HepG2 (cell line): Measurements from ENCODE around the gene GOLGB1.

Experiments
- BHLHE40 ChIP-seq: IDR thresholded peaks from 2 replicates; pipeline ENCODE4 v1.6.1; 2011; ENCODE audit warnings: low read length, improper control_type of control experiment
- CEBPG ChIP-seq: IDR thresholded peaks from 2 replicates; pipeline ENCODE4 v1.6.1; 2016
- DNMT1 ChIP-seq: sonication (generic); formaldehyde crosslinking; IDR thresholded peaks from 2 replicates; pipeline ENCODE4 v1.5.1; 2020; ENCODE audit warnings: mild to moderate bottlenecking, missing genetic modification reagents
- DPF2 ChIP-seq: sonication (generic); formaldehyde crosslinking; IDR thresholded peaks from 2 replicates; pipeline ENCODE4 v1.4.0; 2020; ENCODE audit warnings: mild to moderate bottlenecking, low read depth, missing genetic modification reagents, borderline replicate concordance
- EHMT2 ChIP-seq: fragments of 200-600 bp; sonication (generic); IDR thresholded peaks from 2 replicates; pipeline ENCODE4 v1.7.0; 2017; ENCODE audit warnings: antibody characterized with exemption, low read depth, low read length, borderline replicate concordance
- MTF2 ChIP-seq: sonication (generic); formaldehyde crosslinking; IDR thresholded peaks from 2 replicates; pipeline ENCODE4 v1.5.0; 2020; ENCODE audit warnings: missing genetic modification reagents, borderline replicate concordance
- POLR2A ChIP-seq, 2 experiments: IDR thresholded peaks; 2 replicates each; pipeline ENCODE4 v1.6.1; 2011; ENCODE audit warnings: low read depth in 2 of 2, low read length in 2 of 2, mild to moderate bottlenecking in 1 of 2, moderate library complexity in 1 of 2; ENCODE audit not compliant: insufficient read depth in 1 of 2
- SIN3A ChIP-seq: IDR thresholded peaks from 2 replicates; pipeline ENCODE4 v1.6.1; 2011; ENCODE audit warnings: low read depth, mild to moderate bottlenecking, control low read depth, low read length, borderline replicate concordance
- SRF ChIP-seq: IDR thresholded peaks from 2 replicates; pipeline ENCODE4 v1.6.1; 2011; ENCODE audit warnings: mild to moderate bottlenecking, low read depth, low read length, moderate library complexity
- ZBTB43 ChIP-seq: sonication (generic); formaldehyde crosslinking; conservative IDR thresholded peaks from 2 replicates; pipeline ENCODE4 v1.4.0; 2020; ENCODE audit warnings: missing genetic modification reagents
- ZNF121 ChIP-seq: sonication (generic); formaldehyde crosslinking; IDR thresholded peaks from 2 replicates; pipeline ENCODE4 v1.5.0; 2020; ENCODE audit warnings: mild to moderate bottlenecking, missing genetic modification reagents
- ZNF24 ChIP-seq: fragments of 450-650 bp; IDR thresholded peaks from 2 replicates; pipeline ENCODE4 v1.6.1; 2017; ENCODE audit warnings: antibody characterized with exemption, mild to moderate bottlenecking

DNA sequence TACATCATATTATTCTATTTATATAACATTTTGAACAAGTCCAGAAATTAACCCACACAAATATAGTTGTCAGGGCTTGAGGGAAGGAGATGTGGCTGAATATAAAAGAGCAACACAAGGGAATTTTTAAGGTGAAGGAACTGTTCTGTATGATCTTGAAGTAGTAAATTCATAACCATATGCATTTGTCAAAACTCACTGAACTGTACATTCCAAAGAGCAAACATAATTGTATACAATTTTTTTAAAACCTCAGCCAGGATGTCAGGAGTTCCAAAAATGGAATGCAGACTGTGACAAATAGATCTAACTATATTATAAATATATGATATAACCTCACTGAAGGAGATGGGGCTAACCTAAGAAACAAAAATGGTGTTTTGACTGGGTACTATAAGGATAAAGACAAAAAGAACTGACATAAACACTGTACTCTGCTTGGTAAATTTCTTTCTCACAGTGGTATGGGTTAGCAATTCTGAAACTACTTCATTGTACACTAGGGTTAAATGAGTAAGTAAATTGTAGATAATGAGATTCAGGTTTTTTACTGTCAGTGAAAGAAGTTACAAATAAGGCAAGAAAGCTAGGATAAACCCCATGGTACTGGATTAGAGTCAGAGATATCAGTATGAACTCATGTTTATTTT is 14.4 kb downstream of the GOLGB1 start:
- no peak for TF ChIP-seq ZNF121 (CRISPR knock-in tag)
- no peak for TF ChIP-seq ZBTB43 (CRISPR knock-in tag)
- TF ChIP-seq SIN3A: no peak
- TF ChIP-seq POLR2A (IDR thresholded peaks at IDR 0.05; ENCODE audit: insufficient read depth in 1 of 2, low read depth in 2 of 2, low read length in 2 of 2): no peak
- TF ChIP-seq DNMT1 (CRISPR knock-in tag): no peak
- TF ChIP-seq ZNF24: no peak
- TF ChIP-seq EHMT2: no peak
- TF ChIP-seq DPF2: no peak
- TF ChIP-seq BHLHE40: no peak
- no peak for TF ChIP-seq MTF2 (CRISPR knock-in tag)
- TF ChIP-seq CEBPG (CRISPR knock-in tag): no peak
- no peak for TF ChIP-seq SRF
